HG03442 (cell line): Measurements from ENCODE around the gene ZFP90.
"Not testable (repeated sequence)": the region's sequence is repeated elsewhere in the genome, so short reads cannot be mapped to it uniquely, and the experiment has no call there.

Experiments
- ATAC-seq: cut with Tn5 transposase; IDR thresholded peaks from one replicate; pipeline ENCODE4 v1.9.1; 2021; ENCODE audit warnings: mild to moderate bottlenecking, moderate library complexity; ENCODE audit not compliant: unreplicated experiment

ZFP90 gene

GRCh38 chr16:68517606-68518166 lies 21.4 kb upstream of the ZFP90 start:
- ATAC-seq, result no peak

- ATAC-seq, result no peak
These were observed 19.8 kb upstream of the ZFP90 start for GRCh38 chr16:68519225-68519745.

- ATAC-seq, result peak; percentile 75
These were observed 18.4 kb upstream of the ZFP90 start for GRCh38 chr16:68520649-68521086.

- no peak for ATAC-seq
These were observed 14.8 kb upstream of the ZFP90 start for GRCh38 chr16:68524069-68524820.

DNA sequence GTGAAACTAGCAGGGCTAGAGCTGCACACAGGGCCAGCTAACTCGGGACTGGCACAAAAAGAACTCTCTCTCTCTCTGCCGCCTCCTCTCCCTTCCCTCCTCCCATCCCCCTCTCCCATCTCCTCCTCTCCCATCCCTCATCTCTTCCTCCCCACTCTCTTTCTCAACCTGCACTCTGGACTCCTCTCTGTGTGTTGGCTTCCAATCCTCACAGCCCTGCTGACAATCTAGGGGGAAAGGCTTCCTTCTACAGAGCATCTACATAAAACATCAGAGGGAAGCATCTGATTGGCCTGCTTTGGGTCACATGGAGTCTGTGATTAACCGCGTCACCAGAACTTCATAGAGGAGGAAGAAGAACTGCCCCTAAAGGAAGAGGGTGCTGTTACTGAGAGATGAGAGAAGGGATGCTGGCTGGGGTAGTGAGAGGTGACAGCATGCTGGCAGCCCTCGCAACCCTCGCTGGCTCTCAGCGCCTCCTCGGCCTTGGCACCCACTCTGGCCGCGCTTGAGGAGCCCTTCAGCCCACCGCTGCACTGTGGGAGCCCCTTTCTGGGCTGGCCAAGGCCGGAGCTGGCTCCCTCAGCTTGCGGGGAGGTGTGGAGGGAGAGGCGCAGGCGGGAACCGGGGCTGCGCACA lies 12.8 kb upstream of the ZFP90 start:
- no peak for ATAC-seq

DNA sequence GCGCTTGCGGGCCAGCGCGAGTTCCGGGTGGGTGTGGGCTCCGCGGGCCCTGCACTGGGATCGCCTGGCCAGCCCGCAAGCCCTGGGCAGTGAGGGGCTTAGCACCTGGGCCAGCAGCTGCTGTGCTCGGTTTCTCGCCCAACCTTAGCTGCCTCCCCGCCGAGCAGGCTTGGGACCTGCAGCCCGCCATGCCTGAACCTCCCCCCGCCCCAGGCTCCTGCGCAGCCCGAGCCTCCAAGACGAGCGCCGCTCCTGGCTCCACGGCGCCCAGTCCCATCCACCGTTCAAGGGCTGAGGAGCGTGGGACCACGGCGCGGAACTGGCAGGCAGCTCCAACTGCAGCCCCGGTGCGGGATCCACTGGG lies 12.3 kb upstream of the ZFP90 start:
- ATAC-seq, result no peak

DNA sequence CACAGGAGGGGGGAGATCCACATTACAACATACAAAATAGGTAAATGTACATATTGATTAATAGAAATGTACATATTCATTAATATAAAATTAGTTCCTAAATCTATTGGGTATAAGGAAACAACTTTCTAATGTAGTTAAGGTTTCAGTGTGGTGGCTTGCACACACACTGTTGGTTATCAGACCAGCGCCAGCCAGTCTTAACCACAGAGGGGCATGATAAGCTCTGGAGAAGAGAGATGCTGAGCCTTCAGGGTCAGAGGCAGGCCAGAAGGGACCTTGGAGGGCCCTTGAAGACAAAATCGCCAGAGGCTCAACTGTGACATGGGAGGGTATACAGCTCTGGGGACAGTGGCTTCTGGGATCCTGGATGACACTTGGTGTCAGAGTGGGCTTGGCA lies 10.9 kb upstream of the ZFP90 start:
- no peak for ATAC-seq

- peak; percentile 78 for ATAC-seq
These were observed 10.3 kb upstream of the ZFP90 start for GRCh38 chr16:68528686-68529379.

GRCh38 chr16:68529608-68529930 lies 9.5 kb upstream of the ZFP90 start:
- peak; percentile 19 for ATAC-seq

DNA sequence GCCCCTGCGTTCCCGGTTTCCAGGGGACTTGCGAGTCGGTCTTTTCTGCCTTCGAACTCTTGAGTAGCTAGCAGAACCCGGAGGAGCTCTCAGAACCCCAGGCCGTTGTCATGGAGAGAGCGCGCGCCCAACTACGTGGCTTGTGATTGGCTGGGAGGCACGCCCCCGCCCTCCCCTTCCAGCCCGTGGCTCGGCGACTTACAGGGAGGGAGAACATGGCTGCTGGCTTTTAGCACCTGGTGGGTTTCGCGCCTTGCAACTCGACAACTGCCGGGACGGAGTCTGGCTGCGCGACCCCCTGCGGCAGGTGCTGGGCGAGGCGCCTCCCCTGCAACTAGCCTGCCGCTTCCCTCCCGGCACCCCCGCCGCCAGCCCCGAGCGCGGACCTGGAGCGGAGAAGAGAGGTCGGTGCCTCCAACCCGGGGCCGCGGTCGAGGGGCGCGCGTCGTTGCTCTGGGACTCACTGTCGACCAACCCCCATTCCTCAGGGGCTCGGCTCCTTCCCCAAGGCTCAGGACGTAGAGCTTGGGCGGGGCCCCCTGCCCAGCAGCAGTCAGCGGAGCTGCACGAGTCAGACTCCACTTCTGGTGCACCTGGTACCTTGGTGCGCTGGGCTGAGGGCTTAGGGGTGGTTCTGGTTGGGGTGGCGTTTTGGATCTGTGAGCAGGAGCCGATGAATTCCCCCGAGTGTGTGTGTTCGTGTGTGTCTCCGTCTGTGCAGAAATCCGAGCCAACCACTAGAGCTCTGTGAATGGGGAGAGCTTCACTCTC lies 9.0 kb upstream of the ZFP90 start:
- ATAC-seq, result peak; percentile 77

GRCh38 chr16:68533937-68534336 lies 5.2 kb upstream of the ZFP90 start:
- ATAC-seq, result no peak

- no peak for ATAC-seq
These were observed 3.8 kb upstream of the ZFP90 start for GRCh38 chr16:68535331-68535730.

DNA sequence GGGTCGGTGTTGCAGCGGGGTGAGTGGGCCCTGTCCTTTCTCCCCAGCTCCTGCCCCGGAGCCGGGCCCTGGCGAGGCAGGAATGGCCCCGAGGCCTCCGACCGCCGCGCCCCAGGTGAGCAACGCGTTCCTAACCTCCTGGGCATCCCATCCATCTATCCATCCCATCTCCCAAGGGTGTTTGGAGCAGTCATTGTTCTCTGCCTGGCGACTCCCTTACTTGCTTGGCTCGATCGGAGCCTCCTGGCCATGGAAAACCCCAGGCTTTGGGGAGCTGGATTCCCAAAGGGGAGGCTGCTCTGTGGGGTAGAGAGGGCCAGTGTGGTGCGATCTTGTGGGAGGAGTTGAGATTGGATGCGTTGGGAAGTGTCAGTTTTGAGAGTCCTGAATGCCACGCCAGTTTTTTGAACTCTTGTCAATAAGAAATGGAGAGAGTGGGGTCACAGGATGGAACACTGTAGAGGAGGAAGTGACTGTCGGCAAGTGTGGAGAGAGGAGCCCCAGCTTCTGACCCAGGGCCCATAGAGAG lies 684 bp downstream of the ZFP90 start:
- no peak for ATAC-seq

DNA sequence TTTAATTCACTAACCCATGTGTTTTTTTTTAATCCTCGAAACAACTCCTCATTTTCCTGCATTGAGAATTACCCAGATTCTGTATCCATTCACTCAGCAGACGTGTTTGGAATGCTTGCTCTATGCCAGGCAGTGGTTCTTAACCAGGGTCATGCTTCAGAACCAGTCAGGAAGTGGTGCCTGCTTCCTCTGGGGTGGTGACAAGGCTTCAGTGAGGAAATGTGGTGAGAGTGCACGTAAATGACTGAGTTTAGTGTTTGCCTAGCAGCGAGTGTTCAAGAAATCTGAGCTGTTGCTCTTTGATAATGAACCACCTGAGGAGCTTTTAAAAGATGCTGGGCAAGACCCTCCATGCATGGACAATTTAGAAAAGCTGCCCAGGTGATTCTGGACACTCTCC lies 9.9 kb downstream of the ZFP90 start:
- no peak for ATAC-seq

GRCh38 chr16:68553186-68553585 lies 14.1 kb downstream of the ZFP90 start:
- no peak for ATAC-seq

DNA sequence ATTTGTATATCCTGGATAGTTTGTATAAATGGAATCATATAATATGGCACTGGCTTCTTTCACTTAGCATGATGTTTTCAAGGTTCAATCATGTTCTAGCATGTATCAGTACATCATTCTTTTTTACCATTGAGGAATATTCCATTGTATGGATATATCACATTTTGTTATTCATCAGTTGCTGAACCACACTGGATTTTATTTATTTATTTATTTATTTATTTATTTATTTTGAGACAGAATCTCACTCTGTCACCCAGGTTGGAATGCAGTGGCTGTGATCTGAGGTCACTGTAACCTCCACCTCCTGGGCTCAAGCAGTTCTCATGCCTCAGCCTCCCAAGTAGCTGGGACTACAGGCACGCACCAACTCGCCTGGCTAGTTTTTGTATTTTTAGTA lies 21.2 kb downstream of the ZFP90 start:
- ATAC-seq, result not testable (repeated sequence)

- no peak for ATAC-seq
These were observed 24.7 kb downstream of the ZFP90 start for GRCh38 chr16:68563631-68564381.

- ATAC-seq, result no peak
These were observed 25.4 kb downstream of the ZFP90 start for GRCh38 chr16:68564382-68564985.

- ATAC-seq, result no peak
These were observed 35.4 kb downstream of the ZFP90 start for GRCh38 chr16:68574479-68574878.
